Muscle of arm (tissue), 12 donors: ENCODE measurements around the gene SLC66A2. TPM values are rescaled to one million over a fixed set of nuclear protein-coding genes. Genes with fewer than 3 reads are reported as not detected.

ENCODE experiments used
- DNase-seq: peaks from one replicate; pipeline ENCODE4 v3.0.0-alpha.2; 2013
- polyA plus RNA-seq, 12 donors: library from polyadenylated mRNA; unstranded; fragments of 120-200 nt; gene quantifications; one replicate each; pipeline ENCODE4 v1.2.1, GENCODE V29; 2013; ENCODE audit not compliant: insufficient read length in 12 of 12

SLC66A2 gene
- polyA plus RNA-seq, 12 donors = 17.4 to 27.9 (median 20.9) TPM; not detected in 1

GRCh38 chr18:79952996-79953559, 1.6 kb upstream of the SLC66A2 start:
- DNase-seq = no peak

- no peak for DNase-seq
These were observed 1.1 kb upstream of the SLC66A2 start for GRCh38 chr18:79952456-79952995.

- no peak for DNase-seq
These were observed 725 bp downstream of the SLC66A2 start for GRCh38 chr18:79950515-79951341.

GRCh38 chr18:79949697-79950487, 1.6 kb downstream of the SLC66A2 start:
- no peak for DNase-seq

GRCh38 chr18:79948719-79949411, 2.6 kb downstream of the SLC66A2 start:
- no peak for DNase-seq

- no peak for DNase-seq
These were observed 3.4 kb downstream of the SLC66A2 start for GRCh38 chr18:79947881-79948610.

- no peak for DNase-seq
These were observed 4.2 kb downstream of the SLC66A2 start for GRCh38 chr18:79947054-79947755.

GRCh38 chr18:79945118-79946042, 6.1 kb downstream of the SLC66A2 start:
- no peak for DNase-seq

GRCh38 chr18:79944746-79945117, 6.7 kb downstream of the SLC66A2 start:
- no peak for DNase-seq

GRCh38 chr18:79944126-79944731, 7.2 kb downstream of the SLC66A2 start:
- DNase-seq = no peak

GRCh38 chr18:79943608-79944125, 7.8 kb downstream of the SLC66A2 start:
- no peak for DNase-seq

- no peak for DNase-seq
These were observed 8.5 kb downstream of the SLC66A2 start for GRCh38 chr18:79942786-79943607.

- DNase-seq = no peak
These were observed 9.2 kb downstream of the SLC66A2 start for GRCh38 chr18:79942211-79942610.

GRCh38 chr18:79941473-79942119, 9.9 kb downstream of the SLC66A2 start:
- DNase-seq = no peak

- no peak for DNase-seq
These were observed 10.5 kb downstream of the SLC66A2 start for GRCh38 chr18:79940814-79941472.

GRCh38 chr18:79940126-79940813, 11.2 kb downstream of the SLC66A2 start:
- DNase-seq = no peak
